Psoas muscle (tissue), 8 donors: ENCODE measurements around the gene PRM3. TPM values are rescaled to one million over a fixed set of nuclear protein-coding genes. Genes with fewer than 3 reads are reported as not detected.
A peak's percentile ranks its signal among the peaks of the same experiment; 100 is the strongest.

Experiments
- ATAC-seq, 4 donors: fragments of 200-7000 bp; cut with Tn5 transposase; one replicate each; pipeline ENCODE4 v1.9.1; 2020; ENCODE audit warnings: moderate library complexity in 3 of 4, mild to moderate bottlenecking in 2 of 4
- DNase-seq, 2 donors: peaks; one replicate each; pipeline ENCODE4 v3.0.0-alpha.2; 2020
- H3K27ac ChIP-seq: fragments of 200-600 bp; one replicate; pipeline ENCODE4 v1.8.0; 2022
- H3K27me3 ChIP-seq, 3 donors: fragments of 200-600 bp in 1 of 3; one replicate each; pipeline versions ENCODE4 v1.6.1 to v1.8.0; 2013 to 2022; ENCODE audit warnings: low read length in 2 of 3, mild to moderate bottlenecking in 2 of 3, moderate library complexity in 1 of 3; ENCODE audit not compliant: insufficient read depth in 3 of 3
- H3K36me3 ChIP-seq, 2 donors: fragments of 200-600 bp in 1 of 2; one replicate each; pipeline versions ENCODE4 v1.6.1 to v1.8.0; 2013 to 2022; ENCODE audit warnings: low read depth in 1 of 2, mild to moderate bottlenecking in 1 of 2, moderate library complexity in 1 of 2; ENCODE audit not compliant: insufficient read depth in 1 of 2
- H3K4me1 ChIP-seq: fragments of 200-600 bp; one replicate; pipeline ENCODE4 v1.8.0; 2022
- H3K4me3 ChIP-seq: fragments of 200-600 bp; one replicate; pipeline ENCODE4 v1.8.0; 2022; ENCODE audit warnings: mild to moderate bottlenecking
- H3K9me3 ChIP-seq: fragments of 200-600 bp; one replicate; pipeline ENCODE4 v1.8.0; 2022
- WGBS, 3 donors: extraction: QIAGEN DNeasy Blood & Tissue Kit; methylation state at CpG; one replicate each; pipeline versions ENCODE4 v1.1.6 to v1.1.7; 2013; 5-methylcytosine and 5-hydroxymethylcytosine counted together
- intact Hi-C, 2 donors: fragments of 100-400 bp; cut with DNase I; formaldehyde crosslinking; loops; one replicate each; pipeline versions ENCODE4 v1.11.0 to v1.14.2; 2022
- polyA plus RNA-seq, 3 donors: library from polyadenylated mRNA; stranded (reverse); fragments of 200-250 nt; gene quantifications; one replicate each; pipeline ENCODE4 v1.2.3, GENCODE V29; 2013
- total RNA-seq, 4 donors: library from RNA; stranded (reverse); fragmentation: NEBNext Ultra II Directional in 2 of 4; extraction: Animal tissue kit (Norgen Biotek cat#: 25700) in 2 of 4; gene quantifications; one replicate each; pipeline versions ENCODE4 v1.2.1 to v1.2.4, GENCODE V29; 2021 to 2023
- TF ChIP-seq, protein P1 (sequence below): fragments of 200-600 bp; IDR thresholded peaks from one replicate; pipeline ENCODE4 v1.8.0; 2022; ENCODE audit warnings: antibody characterized with exemption
- donor health status: healthy with polysubstance abuse.
- donor health status: DM: no; HTN: no; CAD: no; lungs with moderate emphysema.
- donor health status: Bipolar disorder and iron deficiency.
- donor health status: healthy.
- donor health status: DM: yes; HTN: yes; CAD: no.
- donor health status: DM: no; HTN: no; CAD: no.
- donor health status: DM: no; HTN: no; CAD: no.
- donor health status: DM: yes; HTN: yes; CAD: no.

Gene PRM3
- total and polyA plus RNA-seq, 7 donors = not detected

DNA sequence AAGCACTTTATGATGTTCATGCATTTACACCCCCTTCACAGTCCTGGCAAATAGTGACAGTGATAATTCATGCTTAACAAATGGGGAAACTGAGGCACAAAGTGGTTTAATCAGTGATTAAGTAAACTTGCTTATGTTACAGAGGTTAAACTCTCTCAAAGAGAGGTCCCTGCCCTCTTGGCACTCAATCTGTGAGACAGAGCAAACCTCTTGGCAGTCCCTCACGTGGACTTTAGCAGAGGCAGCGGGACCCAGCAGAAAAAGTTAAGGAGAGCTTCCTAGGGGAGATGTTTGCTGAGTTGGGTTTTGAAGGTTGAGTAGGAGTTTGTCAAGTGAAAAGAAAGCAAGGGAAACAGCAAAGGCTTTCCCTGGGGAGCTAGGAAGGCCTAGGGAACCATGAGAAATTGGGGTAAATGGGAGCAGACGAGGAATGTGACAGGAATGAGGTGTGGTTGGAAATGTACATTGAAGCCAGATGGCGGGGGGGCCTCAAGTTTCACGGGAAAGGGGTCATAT is 28.1 kb downstream of the PRM3 start:
- intact Hi-C loops = no loop called here
- no peaks in the 10 kb centered on the region for H3K27me3 ChIP-seq
- H3K4me1 ChIP-seq = peaks cover 8% of the 10 kb centered on the region
- H3K27ac ChIP-seq = no peak overlapping the region
- no peak for ATAC-seq
- DNase-seq = no peak
- no peaks in the 10 kb centered on the region for H3K9me3 ChIP-seq
- 70 to 77% (median 76%) methylated on average over 5 of the region's 5 CpGs for WGBS, 3 donors
- no peaks in the 10 kb centered on the region for H3K36me3 ChIP-seq
- TF ChIP-seq, protein P1, sequence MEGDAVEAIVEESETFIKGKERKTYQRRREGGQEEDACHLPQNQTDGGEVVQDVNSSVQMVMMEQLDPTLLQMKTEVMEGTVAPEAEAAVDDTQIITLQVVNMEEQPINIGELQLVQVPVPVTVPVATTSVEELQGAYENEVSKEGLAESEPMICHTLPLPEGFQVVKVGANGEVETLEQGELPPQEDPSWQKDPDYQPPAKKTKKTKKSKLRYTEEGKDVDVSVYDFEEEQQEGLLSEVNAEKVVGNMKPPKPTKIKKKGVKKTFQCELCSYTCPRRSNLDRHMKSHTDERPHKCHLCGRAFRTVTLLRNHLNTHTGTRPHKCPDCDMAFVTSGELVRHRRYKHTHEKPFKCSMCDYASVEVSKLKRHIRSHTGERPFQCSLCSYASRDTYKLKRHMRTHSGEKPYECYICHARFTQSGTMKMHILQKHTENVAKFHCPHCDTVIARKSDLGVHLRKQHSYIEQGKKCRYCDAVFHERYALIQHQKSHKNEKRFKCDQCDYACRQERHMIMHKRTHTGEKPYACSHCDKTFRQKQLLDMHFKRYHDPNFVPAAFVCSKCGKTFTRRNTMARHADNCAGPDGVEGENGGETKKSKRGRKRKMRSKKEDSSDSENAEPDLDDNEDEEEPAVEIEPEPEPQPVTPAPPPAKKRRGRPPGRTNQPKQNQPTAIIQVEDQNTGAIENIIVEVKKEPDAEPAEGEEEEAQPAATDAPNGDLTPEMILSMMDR = no peak
- H3K4me3 ChIP-seq = no peak overlapping the region

DNA sequence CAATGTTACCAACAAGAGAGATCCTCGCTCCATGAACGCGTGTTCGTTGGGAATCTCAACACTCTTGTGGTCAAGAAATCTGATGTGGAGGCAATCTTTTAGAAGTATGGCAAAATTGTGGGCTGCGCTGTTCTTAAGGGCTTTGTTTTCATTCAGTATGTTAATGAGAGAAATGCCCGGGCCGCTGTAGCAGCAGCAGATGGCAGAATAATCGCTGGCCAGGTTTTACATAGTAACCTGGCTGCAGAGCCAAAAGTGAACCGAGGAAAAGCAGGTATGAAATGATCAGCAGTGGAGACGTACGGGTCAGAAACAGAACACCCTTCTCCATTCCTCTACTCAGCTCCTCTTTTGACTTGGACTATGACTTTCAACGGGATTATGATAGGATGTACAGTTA is 30.8 kb downstream of the PRM3 start:
- peaks cover 13% of the 10 kb centered on the region for H3K4me1 ChIP-seq
- H3K4me3 ChIP-seq = no peak overlapping the region
- no peak for DNase-seq
- intact Hi-C loops = no loop called here
- H3K36me3 ChIP-seq = no peaks in the 10 kb centered on the region
- no peaks in the 10 kb centered on the region for H3K9me3 ChIP-seq
- TF ChIP-seq, protein P1 = no peak
- no peaks in the 10 kb centered on the region for H3K27me3 ChIP-seq
- no peak overlapping the region for H3K27ac ChIP-seq
- ATAC-seq = no peak
- WGBS, 3 donors = 67 to 72% (median 72%) methylated on average over 12 of the region's 12 CpGs

DNA sequence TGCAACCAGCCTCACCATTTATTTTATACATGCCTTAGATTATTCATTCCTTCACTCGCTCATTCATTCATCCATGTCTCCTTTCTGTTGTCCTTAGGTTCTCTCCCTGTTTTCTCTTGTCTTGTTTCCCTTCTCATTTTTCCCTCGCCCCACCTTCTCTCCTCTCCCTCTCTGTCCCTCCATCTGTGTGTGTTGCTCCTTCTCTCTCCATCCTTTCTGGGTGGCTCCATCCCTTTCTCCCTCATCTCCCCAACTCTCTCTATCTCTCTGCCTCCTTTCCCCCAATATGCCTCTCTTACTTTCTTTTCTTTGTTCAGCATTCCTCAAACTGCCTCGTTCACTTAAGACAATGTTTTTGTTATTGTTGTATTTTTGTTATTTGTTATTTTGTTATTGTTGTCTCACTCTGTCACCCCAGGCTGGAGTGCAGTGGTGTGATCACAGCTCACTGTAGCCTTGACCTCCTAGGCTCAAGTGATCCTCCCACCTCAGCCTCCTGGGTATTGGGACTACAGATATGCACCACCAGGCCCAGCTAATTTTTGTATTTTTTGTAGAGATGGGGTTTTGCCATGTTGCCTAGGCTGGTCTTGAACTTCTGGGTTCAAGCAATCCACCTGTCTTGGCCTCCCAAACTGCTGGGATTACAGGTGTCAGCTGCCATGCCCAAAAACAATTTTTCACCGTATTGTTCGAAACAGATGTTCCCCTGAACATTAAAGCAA is 31.8 kb downstream of the PRM3 start:
- peaks cover 13% of the 10 kb centered on the region for H3K4me1 ChIP-seq
- H3K27me3 ChIP-seq = no peaks in the 10 kb centered on the region
- H3K36me3 ChIP-seq = no peaks in the 10 kb centered on the region
- WGBS, 3 donors = 94% methylated on average over 5 of the region's 5 CpGs
- intact Hi-C loops = no loop called here
- TF ChIP-seq, protein P1 = no peak
- H3K9me3 ChIP-seq = no peaks in the 10 kb centered on the region
- H3K27ac ChIP-seq = no peak overlapping the region
- no peak for DNase-seq
- no peak for ATAC-seq
- H3K4me3 ChIP-seq = no peak overlapping the region

DNA sequence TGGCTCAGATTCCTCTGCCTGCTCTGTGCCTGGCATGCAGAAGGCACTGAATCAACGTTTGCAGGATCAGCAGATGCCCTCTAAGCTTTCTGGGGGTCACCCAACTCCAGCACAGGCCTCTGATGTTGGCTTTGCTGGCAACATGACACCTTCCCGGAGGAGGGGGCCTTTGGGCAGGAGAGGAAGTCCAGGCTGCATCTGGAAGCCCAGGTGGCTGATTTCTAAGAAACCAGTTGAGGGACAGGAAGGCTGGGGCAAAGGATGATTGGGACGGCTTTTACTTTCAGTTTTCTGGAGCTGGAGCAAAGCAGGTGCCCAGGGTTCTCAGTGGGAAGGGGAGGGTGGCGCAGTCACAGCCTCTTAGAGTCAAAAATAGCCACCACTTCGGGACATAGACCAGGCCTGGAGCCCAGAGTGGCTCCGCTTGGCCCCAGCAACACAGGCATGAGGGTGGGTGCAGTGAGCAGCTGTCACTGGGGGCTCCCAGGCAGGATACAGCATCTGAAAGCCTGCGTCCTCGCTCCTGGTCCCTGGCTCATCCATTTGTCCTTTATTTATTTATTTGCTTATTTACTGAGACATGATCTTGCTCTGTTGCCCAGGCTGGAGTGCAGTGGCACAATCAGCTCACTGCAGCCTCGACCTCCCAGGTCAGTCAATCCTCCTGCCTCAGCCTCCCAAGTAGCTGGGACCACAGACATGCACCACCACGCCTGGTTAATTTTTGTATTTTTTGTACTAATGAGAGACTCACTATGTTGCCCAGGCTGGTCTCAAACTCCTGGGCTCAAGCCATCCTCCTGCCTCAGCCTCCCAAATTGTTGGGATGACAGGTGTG is 32.6 kb downstream of the PRM3 start:
- DNase-seq = peak in 1 of 2 donors; percentile 56
- WGBS, 3 donors = 30 to 37% (median 31%) methylated on average over 10 of the region's 10 CpGs
- peaks cover 13% of the 10 kb centered on the region for H3K4me1 ChIP-seq
- peak; percentile 75 to 91 (median 90) for ATAC-seq
- H3K27ac ChIP-seq = peak overlapping the region; percentile 65
- no peaks in the 10 kb centered on the region for H3K9me3 ChIP-seq
- H3K36me3 ChIP-seq = no peaks in the 10 kb centered on the region
- TF ChIP-seq, protein P1 = no peak
- intact Hi-C loops = no loop called here
- no peaks in the 10 kb centered on the region for H3K27me3 ChIP-seq
- peak overlapping the region; percentile 36 for H3K4me3 ChIP-seq
